COLO668 (cell line): ENCODE measurements around the gene COMP.
A peak's percentile ranks its signal among the peaks of the same experiment; 100 is the strongest.
"Not testable (repeated sequence)": the region's sequence is repeated elsewhere in the genome, so short reads cannot be mapped to it uniquely, and the experiment has no call there.

Experiments used
- DNase-seq: peaks from one replicate; lab custom pipeline; 2025; ENCODE audit not compliant: unreplicated experiment; lab: John Stamatoyannopoulos, UW

COMP gene

DNA sequence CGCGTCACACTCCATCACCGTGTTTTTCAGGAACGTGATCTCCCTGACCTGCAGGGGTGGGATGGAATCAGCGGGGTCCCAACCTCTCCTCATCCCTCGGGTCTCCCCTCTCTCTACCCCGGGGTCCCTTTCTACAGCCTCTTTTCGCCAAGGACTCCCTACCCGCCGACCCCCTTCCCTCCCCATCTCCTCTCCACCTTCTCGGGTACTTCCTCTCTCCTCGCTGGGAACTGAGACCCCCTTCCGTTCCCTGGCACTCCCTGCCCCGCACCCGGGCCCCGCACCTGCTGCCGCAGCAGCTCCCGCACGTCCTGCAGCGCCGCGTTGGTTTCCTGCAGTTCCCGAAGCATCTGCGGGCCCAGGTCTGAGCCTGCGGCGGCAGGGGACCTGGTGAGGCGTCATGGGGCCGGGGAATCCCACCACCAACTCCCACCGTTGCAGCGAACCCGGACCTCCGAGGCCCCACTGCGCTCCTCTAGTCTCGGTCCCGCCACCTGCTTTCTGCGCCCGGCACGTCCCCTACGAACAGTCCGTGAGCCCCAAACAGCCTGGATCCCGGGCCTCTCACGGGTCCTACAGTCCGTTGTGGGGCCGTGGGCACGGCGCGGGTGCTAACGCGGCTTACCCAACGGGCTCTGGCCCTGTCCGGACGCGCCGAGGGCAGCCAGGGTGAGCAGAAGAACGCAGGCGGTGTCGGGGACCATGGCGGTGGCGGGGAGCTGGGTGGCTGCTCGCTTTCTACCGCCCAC, at the start of gene COMP:
Gene COMP (minus strand): TSS at position 740 of the 749 bp plus-strand sequence. CDS start 36 bp downstream, at position 704.
- DNase-seq = no peak

DNA sequence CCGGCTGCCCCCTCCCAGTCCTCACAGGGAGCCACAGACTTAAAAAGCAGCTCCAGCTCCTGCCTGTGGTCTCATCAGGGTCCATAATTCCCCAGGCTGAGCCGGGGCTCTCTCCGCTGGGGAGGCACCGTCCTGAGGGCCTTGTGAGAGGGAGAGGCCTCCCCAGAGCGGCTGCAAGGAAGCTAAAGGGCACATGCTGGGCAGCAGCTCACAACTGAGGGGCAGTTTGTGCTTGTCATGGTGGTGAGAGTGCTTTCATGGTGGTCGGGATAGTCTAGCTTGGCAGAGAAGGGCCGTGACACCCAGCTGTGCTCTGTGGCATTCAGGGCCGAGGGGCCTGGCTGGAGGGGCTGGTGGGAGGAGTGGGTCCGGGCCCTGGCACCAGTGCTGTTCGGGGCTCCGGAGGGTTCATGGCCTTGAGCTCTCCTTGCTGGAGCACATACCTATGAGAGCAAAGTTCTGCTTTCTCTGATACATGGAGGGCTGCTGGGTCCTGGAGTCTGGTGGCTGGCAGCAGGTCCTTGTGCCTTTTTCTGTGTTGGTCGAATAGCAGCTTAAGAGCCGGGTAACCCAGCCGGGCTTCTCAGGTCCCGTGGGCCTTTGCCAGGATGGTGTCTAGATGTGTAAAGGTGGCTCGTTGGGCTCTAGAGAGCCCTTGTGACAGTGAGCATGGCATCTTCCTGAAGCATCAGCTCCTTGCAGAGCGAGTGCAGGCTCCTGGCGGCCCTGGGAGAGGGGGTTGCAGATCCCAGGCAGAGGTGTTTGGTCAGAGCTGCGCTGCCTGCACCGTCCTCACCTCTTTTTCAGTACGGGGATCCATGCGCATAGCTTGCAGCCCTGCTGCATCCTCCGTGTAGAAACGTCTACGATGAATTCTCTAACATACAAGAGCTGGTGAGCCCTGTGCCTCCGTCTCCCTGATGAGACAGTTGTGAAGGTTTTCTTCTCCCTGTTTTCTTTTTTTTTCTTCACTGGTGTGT, 49.5 kb upstream of the COMP start:
- no peak for DNase-seq

DNA sequence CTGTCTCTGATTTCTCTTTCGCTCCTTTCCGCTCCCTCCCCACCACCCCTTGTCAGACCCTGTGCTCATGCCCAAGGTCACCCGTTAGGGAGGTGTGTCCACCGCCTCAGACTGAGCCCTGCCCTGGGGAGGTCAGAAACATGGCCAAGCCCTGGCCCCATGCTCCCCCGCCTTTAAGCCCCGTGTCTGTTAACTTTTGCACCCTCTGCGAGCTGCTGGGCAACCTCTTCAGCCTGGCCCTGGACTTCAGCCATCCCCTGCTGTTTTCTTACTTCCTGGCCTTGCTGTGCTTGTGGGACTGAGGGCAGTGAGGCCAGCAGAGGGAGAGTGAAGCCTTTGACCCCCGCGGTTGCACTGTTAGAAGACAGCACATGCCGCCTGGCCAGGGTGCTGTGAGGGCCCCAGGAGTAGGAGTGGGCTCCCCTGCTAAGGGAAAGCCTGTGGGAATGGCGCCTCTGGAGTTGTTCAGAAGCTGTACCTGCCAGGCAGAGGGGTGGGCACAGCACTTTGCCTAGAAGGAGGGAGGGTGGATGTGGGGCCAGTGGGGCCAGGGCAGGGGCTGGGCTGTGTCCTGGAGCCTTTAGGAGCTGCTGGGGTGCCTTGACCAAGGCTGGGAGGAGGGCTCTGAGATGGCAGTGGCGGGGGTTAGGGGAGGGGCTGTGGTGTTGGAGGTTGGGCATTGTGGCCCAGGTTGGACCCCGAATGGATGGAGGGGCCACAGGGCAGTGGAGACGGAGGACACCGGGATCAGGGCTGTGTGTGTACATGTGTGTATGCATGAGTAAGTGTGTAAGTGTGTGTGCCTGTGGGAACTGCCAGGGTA, 48.6 kb upstream of the COMP start:
- DNase-seq = no peak

DNA sequence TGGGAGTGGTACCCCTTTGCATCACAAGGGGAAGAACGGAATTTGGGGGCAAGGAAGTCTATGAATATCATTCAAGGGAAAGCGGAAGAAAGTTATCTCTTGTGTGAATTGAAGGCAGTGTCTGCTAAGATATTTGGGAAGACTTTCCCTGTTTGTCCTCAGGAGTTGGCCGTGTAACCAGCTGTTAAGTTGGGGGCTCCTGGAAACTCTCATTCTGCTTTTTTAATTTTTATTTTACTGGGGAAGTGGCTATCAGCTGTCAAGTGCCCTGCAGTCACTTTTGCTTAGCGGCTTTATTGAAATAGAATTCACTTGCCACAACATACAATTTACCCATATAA, 43.5 kb upstream of the COMP start:
- DNase-seq = no peak

DNA sequence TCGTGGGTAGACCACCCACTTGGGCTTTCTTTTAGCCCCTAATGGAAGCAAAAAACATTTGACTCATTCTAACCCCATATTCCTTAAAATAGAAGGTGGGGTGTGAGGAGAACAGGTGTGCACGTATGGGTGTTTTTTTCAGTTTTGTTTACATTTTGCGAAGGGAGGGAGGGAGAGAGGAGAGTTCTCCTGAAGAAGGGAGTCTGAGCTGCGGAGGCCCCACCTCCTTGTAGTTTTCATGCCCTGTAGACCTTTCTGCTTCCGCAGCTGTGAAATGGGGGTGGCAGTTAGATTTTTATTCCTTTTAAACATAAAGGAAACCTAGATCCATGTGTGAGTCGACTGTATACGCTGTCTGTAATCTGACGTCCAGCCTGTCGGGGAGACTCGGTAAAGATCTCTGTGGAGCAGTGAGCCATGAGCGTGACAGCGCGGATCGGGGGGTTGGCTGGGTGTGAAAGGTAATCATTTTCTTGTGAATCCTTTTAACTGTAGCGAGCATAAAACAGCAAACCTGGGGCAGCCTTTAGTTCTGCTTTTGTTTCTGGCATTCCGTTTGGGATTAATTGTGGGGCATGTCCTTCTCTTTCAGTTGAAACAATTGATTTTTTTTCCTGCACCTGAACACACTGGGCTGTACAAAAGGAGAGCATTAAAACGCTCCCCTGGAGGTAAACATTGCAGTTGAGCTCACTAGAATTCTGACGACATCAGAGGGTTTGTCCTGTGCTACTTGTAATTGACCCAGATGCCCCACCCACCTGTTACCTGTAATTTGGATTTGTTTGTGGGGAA, 42.9 kb upstream of the COMP start:
- peak; percentile 36 for DNase-seq

DNA sequence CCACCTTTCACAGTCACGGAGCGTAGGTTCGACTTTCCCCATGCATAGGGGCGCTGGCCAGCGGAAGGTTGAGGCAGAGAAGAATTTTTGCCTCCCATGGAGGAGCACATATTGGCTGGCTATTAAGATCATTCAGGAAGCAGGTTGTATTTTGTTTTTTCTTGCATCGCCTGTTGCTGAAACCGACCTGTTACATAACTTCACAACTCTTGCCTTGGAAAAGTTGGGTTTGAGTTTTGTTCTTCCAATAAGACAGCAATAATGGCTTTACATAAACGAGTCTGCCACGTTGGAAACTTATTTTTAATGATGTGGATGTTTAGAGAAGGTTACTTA, 42.0 kb upstream of the COMP start:
- no peak for DNase-seq

DNA sequence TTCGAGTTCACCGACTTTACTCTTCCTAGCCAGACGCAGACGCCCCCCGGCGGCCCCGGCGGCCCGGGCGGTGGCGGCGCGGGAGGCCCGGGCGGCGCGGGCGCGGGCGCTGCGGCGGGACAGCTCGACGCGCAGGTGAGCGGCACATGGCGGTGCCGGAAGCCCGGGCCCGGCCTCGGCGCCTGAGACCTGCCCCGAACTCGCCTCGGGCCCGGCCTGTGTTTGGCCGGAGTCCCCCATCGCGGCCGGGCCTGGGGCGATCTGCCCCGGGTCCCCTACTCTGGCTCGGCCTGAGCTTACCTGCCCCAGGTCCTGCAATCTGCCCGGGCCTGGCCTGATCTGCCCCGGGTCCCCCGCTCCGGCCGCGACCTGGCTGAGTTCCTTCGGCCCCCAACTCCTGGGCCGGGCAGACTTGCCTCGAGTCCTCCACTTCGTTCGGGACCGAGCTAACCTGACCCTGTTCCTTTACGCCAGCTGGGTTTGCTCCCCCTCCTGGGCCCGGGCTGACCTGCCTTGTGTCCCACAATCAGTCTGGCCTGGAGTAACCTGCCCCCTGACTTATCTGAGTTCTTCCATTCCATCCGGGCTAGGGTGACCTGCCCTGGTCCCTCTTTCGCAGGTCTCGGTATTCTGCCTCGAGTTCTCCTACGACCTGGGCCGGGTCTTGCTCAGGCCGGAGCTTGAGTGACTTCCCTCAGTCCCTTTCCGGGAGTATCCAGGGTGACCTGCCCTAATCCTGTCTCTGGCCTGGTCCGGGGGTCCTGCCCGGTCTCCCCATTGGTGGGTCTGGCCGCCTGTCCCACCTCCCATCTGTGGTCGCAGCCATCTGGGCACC, 41.4 kb upstream of the COMP start:
- peak; percentile 61 for DNase-seq

DNA sequence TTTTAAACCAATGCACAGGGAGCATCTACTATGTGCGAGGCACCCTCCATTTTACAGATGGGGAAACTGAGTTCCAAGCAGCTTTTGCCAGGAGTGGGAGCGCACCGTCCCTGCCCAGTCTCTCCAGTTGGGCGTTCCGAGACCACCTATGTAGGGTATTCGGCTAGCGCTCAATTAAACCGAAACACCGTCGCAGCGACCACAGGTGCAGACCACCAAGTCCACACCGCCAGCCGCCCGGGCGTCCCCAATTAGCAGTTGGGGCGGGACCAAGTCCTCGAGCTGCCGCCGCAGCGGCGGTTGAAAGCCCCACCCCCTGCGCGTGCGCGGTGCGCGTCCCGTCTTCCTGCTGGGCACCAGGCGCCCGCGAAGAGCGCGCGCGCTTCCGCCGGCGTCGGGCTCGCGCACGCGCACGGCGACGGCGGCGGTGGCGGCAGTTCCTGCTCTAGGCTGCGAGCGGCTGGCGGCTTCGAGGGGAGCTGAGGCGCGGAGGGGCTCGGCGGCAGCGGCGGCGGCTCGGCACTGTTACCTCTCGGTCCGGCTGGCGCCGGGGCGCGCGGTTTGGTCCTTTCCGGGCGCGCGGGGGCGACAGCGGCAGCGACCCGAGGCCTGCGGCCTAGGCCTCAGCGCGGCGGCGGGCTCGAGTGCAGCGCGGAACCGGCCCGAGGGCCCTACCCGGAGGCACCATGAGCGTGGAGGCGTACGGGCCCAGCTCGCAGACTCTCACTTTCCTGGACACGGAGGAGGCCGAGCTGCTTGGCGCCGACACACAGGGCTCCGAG, 40.6 kb upstream of the COMP start, which contains the start of gene UPF1:
Gene UPF1 (plus strand): TSS at position 436 of the 782 bp plus-strand sequence. CDS start 251 bp downstream, at position 687.
- peak; percentile 97 for DNase-seq

DNA sequence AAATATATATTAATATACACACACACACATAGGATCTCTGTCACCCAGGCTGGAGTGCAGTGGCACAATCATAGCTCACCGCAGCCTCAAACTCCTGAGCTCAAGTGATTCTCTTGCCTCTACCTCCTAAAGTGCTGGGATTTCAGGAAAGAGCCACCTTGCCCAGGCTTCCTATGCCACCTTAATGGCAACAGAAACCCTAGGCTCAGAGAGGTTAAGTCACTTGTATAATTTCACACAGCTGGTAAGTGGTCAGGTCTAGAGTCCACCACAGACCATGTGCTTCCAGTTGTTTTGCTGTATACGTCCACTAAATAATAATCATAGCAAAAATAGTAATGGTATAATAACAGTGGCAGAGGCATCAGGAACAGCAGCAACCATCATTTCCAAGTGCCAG, 39.4 kb upstream of the COMP start:
- no peak for DNase-seq

DNA sequence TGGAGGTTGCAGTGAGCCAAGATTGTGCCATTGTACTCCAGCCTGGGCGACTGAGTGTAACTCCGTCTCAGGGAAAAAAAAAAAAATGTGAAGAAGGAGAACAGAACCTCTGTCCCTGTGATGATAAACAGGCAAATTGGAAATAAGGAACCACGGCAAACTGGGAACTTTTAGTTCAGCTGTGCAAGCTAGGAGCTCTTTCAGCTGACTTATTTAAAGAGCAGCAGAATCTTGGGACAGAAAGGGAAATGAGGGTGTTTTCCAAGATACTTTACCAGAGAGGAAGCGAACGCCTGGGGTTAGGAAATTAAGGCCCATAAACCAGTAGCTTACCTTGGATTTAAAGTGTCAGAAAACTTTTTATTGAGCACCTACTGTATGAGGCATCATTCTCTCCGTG, 37.7 kb upstream of the COMP start:
- DNase-seq = no peak

DNA sequence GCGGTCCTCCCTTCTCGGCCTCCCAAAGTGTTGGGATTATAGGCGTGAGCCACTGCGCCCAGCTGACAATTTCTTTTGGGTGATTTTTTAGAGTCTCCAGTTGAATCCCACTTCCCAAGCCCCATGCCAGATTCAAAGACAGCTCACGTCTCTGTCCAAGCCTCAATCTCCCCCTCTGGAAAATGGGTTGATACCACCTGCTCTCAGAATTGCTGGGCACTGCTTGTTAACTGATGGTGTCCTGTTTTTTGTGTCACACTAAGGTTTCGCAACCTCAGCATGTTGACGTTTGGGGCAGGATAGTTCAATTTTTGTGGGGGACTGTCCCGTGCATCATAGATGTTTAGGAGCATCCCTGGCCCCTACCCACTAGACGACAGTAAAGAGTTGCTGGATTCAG, 26.5 kb upstream of the COMP start:
- DNase-seq = no peak

DNA sequence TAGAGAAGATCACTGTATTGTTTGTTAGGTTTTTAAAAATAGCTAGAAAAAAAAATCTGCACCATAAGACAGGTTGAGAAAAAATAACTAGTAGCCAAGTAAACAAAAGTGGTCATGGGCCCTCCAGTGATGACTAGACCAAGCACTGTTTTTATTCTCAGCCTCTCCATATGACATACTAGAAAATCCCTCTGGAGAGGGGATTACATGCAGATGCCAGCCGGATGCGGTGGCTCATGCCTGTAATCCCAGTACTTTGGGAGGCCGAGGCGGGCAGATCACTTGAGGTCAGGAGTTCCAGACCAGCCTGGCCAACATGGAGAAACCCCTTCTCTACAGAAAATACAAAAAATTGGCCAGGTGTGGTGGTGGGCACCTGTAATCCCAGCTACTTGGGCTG, 25.5 kb upstream of the COMP start:
- not testable (repeated sequence) for DNase-seq

DNA sequence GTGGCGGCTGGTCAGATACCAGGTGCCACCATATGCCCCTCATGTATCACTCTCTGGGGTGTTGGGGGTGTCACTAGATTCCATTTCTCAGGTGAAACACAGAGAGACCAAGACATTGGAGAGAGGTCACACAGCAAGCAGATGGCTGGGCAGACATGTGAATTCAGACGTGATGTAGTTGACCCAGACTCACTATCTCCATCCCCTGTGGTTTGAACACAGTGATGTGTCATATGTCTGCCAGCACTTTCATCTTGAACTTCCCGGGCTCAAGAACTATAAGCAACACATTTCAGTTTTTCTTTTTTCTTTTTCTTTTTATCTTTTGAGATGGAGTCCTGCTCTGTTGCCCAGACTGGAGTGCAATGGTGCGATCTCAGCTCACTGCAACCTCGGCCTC, 24.6 kb upstream of the COMP start:
- no peak for DNase-seq

DNA sequence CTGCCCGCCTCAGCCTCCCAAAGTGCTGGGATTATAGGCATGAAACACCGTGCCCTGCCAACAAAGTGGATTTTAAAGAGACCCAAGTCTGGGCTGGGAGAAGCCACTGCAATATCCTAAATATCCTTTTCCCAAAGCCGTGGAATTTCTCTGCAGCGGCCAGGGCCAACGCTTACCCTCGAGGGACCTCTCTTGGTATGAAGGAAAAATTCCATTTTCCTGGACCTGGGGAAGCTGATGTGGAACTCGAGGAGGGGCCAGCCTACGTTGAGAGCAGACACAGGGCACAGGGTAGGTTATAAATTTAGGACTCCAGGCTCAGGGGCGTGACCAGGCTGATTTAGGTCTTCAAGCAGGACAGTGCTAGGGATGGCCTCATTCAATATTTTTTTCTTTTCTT, 23.0 kb upstream of the COMP start:
- no peak for DNase-seq

DNA sequence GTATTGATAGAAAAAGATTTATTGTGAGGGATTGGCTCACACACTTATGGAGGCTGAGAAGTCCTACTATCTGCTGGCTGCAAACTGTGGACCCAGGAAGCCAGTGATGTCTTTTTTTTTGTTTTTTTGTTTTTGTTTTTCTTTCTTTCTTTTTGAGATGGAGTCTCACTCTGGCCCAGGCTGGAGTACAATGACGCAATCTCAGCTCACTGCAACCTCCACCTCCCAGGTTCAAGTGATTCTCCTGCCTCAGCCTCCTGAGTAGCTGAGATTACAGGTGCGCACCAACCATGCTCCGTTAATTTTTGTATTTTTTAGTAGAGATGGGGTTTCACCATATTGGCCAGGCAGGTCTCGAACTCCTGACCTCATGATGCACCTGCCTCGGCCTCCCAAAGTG, 20.5 kb upstream of the COMP start:
- DNase-seq = not testable (repeated sequence)

DNA sequence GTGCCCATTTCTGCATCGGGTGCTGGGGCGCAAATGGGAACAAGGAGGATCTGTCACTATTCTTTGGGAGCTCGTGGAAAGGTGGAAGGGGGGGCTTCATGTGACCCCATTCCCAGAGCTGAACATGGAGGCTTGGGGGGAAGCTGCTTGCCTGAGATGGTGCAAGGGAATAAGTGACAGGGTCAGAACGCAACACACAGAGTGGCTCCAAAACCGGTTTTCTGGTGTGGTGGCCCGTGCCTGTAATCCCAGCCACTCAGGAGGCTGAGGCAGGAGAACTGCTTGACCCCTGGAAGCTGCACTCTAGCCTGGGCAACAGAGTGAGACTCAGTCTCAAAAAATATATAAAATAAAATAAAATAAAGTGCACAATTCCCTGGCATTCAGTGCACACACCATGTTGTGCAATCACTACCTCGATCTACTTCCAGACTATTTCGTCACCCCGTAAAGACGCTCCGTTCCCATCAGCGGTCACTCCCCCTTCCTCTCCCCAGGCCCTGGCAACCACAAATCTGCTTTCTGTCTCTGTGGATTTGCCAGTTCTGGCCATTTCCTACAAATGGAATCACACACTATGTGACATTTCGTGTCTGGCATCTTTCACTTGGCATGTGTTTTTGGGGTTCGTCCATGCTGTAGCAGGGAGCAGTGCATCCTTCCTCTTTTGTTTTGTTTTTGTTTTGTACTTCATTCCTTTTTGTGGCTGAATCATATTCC, 18.2 kb upstream of the COMP start:
- DNase-seq = no peak

DNA sequence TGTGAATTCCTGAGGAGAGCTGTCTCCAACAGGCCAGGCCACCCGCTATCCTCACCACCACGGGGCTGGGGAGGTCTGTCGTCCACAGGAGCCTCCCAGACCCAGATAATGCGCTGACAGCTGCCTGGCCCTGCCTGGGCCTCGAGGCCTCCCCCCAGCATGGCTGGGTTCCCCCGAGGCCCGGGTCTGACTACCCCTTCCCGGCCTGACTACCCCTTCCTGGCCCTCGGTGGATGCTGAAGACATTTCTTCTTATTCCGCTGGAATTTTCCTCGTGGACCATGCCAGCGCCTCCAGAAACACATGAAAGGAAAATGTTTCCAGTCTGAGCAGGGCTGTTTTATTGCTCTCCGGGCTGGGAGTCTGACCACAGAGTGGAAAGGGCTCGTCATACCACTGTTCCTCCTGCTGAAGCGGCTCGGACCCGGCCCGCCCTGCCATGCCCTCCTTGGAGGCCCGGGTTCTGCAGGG, 16.8 kb upstream of the COMP start:
- no peak for DNase-seq

DNA sequence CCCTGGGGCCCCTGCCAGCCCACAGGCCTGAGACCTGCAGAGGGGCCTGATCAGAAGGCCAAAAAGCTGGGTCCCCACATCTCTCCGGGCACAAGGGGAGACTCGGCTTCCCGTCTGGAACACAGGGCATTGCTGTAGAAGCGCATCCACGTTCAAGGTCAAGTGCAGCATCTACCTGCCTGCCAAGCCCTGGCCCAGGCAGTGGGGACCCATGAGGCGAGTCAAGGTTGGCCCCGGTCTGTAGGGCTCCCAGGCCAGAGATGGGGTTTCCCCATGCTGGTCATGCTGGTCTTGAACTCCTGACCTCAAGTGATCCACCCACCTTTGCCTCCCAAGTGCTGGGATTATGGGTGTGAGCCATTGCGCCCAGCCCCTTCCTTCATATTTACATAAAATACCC, 13.5 kb upstream of the COMP start:
- DNase-seq = no peak
